NCI-H510A treated with DMSO at 0.1 percent for 48 hours (cell line): ENCODE data around the gene ZNF565.
A peak's percentile ranks its signal among the peaks of the same experiment; 100 is the strongest.
"Not testable (repeated sequence)": the region's sequence is repeated elsewhere in the genome, so short reads cannot be mapped to it uniquely, and the experiment has no call there.

ENCODE experiments used
- DNase-seq: peaks from one replicate; lab custom pipeline; 2025; lab: John Stamatoyannopoulos, UW

Gene ZNF565

GRCh38 chr19:36214386-36215275, at the start of gene ZNF565, which contains the start of gene ZNF146:
ZNF565 (minus strand) TSS chr19:36214665; CDS start chr19:36201985, 12,680 bp downstream.
ZNF146 (plus strand) TSS chr19:36215106; CDS start chr19:36236441, 21,335 bp downstream.
- DNase-seq = peak; percentile 97

DNA sequence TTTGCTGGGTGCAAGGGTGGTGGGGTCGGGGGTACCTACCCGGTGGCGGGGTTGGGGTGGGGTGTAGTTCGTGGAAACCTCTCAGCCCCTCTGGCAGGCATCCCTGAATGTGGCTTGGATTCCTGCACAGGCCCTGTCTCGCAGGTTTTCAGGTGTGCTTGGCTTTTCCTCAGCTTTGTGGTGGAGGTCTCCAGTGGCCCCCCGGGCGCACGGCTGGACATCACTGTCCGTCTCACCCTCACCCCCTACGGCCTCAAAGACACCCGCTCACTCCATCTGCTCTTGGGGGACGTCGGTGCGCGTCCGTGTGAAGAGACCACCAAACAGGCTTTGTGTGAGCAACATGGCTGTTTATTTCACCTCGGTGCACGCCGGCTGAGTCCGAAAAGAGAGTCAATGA, 44.7 kb upstream of the ZNF565 start:
- no peak for DNase-seq

DNA sequence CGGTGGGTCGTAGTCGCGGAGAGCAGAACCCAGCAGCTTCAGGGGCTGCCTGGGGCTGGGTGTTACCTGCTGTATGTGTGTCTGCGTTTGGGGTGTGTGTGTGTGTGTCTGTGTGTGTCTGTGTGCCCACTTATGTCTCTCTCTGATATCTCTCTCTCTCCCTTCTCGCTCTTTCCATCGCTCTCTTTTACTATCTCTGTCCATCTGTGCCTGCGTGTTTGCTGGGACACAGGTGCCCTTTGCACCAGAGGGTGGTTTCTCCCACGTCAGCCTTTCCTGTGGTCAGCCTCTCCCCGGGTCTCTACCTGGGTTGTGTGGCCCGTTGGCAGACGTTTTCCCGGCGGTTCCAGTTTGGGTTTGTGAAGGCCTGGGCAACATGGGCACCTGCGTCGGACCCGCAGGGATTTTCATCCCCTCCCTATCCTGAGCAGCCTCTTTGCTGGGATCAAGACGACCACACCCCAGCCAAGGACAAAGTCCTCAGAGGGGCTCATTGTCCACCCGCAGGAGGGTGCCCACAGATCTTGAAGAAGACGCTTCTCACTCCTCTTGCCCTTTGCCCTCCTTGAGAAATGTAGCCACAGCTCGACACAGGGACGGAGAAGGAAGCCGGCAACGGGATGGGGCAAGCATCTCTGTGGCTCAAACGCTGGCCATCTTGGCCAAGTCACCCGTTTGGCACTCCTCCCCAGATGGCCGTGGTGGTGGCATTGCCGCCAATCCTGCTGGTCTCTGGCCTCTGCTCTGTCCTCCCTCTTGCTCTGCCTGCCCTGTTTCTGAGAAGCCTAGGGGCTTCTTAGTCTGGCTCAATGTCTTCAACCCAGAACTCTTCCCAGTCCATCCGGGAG, 43.8 kb upstream of the ZNF565 start:
- DNase-seq = no peak

DNA sequence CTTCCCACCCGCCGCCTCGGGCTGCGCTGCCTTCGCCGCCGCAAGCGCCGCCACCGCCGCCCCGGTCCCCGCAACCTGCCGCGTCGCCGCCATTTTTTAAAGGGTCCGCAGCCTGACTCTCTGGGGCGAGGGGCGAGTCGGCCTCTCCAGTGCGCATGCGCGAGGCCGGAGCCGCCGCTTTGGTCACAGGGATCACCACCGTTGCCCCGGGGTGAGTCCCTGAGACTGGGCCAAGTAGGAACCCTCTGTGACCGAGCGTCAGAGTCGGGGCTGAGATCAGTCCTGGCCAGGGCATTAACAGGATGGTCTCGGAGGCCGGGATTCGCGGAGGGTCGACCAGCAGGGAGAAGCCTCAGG, 43.0 kb upstream of the ZNF565 start:
- DNase-seq = peak; percentile 16

- DNase-seq = no peak
These were observed 42.5 kb upstream of the ZNF565 start for GRCh38 chr19:36256853-36257519.

DNA sequence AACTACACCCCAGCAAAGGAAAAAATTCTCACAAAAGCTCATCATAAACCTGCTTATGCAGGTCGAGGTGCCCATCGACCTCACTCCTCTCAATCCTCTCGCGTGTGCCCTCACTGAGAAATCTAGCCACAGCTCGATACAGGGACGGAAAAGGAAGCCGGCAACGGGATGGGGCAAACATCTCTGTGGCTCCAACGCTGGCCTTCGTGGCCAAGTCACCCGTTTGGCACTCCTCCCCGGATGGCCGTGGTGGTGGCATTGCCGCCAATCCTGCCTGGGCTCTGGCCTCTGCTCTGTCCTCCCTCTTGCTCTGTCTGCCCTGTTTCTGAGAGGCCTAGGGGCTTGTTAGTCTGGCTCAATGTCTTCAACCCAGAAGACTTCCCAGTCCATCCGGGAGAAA, 41.6 kb upstream of the ZNF565 start:
- no peak for DNase-seq

GRCh38 chr19:36255316-36255715, 40.9 kb upstream of the ZNF565 start:
- no peak for DNase-seq

GRCh38 chr19:36254848-36255247, 40.4 kb upstream of the ZNF565 start:
- DNase-seq = no peak

DNA sequence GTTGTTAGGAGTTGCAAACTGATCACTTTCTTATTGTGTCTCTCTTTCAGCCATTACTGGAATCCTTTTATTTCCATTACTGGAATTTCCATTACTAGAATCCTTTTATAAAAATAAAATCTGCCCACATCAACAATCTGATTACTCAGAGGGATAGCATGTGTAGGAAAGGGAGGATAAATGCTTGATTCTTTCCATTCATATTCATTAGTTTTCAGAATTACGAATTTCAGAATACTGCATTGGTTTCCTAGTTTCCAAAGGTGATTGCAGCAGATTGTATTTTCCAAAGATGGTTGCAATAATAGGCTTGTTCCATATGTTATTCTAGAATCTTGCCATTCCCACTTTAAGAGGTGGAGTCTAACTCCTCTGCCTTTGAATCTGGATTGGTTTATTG, 37.6 kb upstream of the ZNF565 start:
- no peak for DNase-seq

- DNase-seq = no peak
These were observed 31.6 kb upstream of the ZNF565 start for GRCh38 chr19:36246006-36246481.

DNA sequence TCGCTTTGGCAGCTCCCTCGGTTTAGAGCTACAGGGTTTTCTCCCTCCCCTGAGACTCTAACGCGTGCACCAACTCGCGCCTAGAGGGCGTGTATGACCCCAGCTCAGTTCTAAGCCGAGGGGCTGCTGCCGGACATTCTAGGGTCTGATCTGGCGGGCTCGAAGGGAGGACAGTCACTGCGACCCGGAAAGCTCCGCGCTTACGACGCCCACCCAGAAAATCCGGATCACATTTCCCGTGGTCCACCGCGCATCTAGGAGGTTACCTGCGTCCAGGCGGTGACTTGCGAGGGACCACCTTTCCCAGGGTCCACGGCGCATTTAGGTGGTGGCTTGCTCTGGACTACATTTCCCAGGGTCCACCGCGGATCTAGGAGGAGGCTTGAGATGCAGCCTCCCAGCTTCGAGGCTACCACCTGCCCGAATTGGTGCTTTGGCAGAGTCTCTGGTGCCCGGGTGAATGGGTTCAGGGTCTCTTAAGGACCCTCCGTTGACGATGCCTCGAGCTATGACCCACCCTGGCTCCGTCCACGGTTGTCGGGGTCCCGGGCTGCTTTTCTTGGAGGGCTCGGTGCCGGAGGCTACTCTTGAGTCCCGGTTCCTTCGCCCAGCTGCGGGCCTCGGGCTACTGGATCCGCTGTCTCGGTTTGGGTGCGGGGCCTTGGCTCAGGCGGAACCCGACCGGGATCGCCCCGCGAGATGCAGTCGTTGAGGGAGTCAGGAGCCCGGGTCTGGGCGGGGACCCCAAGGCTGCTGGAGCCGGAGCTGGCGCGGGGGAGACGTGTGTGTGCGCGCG, 30.9 kb upstream of the ZNF565 start:
- DNase-seq = no peak

GRCh38 chr19:36244066-36244465, 29.6 kb upstream of the ZNF565 start:
- no peak for DNase-seq

GRCh38 chr19:36236946-36237310, 22.5 kb upstream of the ZNF565 start:
- no peak for DNase-seq

GRCh38 chr19:36236304-36236945, 22.0 kb upstream of the ZNF565 start:
- DNase-seq = no peak

DNA sequence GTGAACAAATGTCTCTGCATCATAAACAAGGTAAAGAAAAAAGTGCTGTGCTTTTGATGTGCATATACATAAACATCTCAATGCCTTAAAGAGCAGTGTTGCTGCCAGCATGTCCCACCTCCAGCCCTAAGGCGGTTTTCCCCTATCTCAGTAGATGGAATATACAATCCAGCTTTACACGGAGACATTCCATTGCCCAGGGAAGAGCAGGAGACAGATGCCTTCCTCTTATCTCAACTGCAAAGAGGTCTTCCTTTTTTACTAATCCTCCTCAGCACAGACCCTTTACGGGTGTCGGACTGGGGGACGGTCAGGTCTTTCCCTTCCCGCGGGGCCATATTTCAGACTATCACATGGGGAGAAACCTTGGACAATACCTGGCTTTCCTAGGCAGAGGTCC, 19.2 kb upstream of the ZNF565 start:
- DNase-seq = not testable (repeated sequence)

GRCh38 chr19:36225219-36225892, 10.9 kb upstream of the ZNF565 start:
- DNase-seq = no peak

GRCh38 chr19:36222503-36222902, 8.0 kb upstream of the ZNF565 start:
- DNase-seq = no peak

- no peak for DNase-seq
These were observed 7.0 kb upstream of the ZNF565 start for GRCh38 chr19:36221474-36221873.

- DNase-seq = no peak
These were observed 1.0 kb upstream of the ZNF565 start for GRCh38 chr19:36215276-36216123.
